CD14-positive monocyte (primary cell): ENCODE results near the gene FNIP2. TPM values are rescaled to one million over a fixed set of nuclear protein-coding genes. Genes with fewer than 3 reads are reported as not detected.
A peak's percentile ranks its signal among the peaks of the same experiment; 100 is the strongest.

Source experiments
- DNase-seq, 3 donors: peaks; one replicate each; pipeline ENCODE4 v3.0.0-alpha.2; 2011 to 2022
- H2AFZ ChIP-seq: 2 replicates; pipeline ENCODE4 v1.6.0; 2012; ENCODE audit warnings: mild to moderate bottlenecking, low read depth, low read length, inconsistent platforms; ENCODE audit not compliant: insufficient read depth, poor library complexity, severe bottlenecking
- H3K27ac ChIP-seq, 2 donors: 1 replicate in 1 of 2; 2 replicates in 1 of 2; pipeline ENCODE4 v1.5.1; 2012 to 2013; ENCODE audit warnings: low read length in 2 of 2, control low read depth in 1 of 2, inconsistent platforms in 1 of 2, low read depth in 1 of 2, mild to moderate bottlenecking in 1 of 2
- H3K27me3 ChIP-seq, 2 donors: one replicate each; pipeline versions ENCODE4 v1.6.0 to v1.6.1; 2011 to 2013; ENCODE audit warnings: low read length in 2 of 2; ENCODE audit not compliant: control insufficient read depth in 2 of 2, insufficient read depth in 2 of 2
- H3K36me3 ChIP-seq, 2 donors: replicated peaks in 1 of 2; 1 replicate in 1 of 2; 2 replicates in 1 of 2; pipeline versions ENCODE4 v1.5.1 to v1.6.1; 2012 to 2013; ENCODE audit warnings: low read length in 2 of 2, control low read depth in 1 of 2, inconsistent platforms in 1 of 2, mild to moderate bottlenecking in 1 of 2; ENCODE audit not compliant: insufficient read depth in 2 of 2, control insufficient read depth in 1 of 2
- H3K4me1 ChIP-seq, 2 donors: 1 replicate in 1 of 2; 2 replicates in 1 of 2; pipeline versions ENCODE4 v1.5.1 to v1.6.1; 2012 to 2013; ENCODE audit warnings: low read length in 2 of 2, control low read depth in 1 of 2, inconsistent platforms in 1 of 2, mild to moderate bottlenecking in 1 of 2, moderate library complexity in 1 of 2; ENCODE audit not compliant: insufficient read depth in 2 of 2, control insufficient read depth in 1 of 2
- H3K4me2 ChIP-seq: replicated peaks from 2 replicates; pipeline ENCODE3; 2012; ENCODE audit warnings: low read length, moderate library complexity, mild to moderate bottlenecking; ENCODE audit not compliant: poor library complexity, severe bottlenecking; ENCODE audit errors: extremely low read depth
- H3K4me3 ChIP-seq, 3 experiments: fragments of 200-600 bp in 1 of 3; sonication (generic) in 1 of 3; replicated peaks in 1 of 3; 1 replicate in 2 of 3; 2 replicates in 1 of 3; pipeline ENCODE4 v1.5.1; 2011 to 2013; ENCODE audit warnings: low read length in 3 of 3, mild to moderate bottlenecking in 3 of 3, control low read depth in 2 of 3, low read depth in 2 of 3, inconsistent platforms in 1 of 3, moderate library complexity in 1 of 3
- H3K79me2 ChIP-seq: 2 replicates; pipeline ENCODE4 v1.6.0; 2012; ENCODE audit warnings: mild to moderate bottlenecking, control low read depth, inconsistent platforms, low read length, moderate library complexity; ENCODE audit not compliant: insufficient read depth
- H3K9ac ChIP-seq: 2 replicates; pipeline ENCODE4 v1.6.0; 2017; ENCODE audit warnings: low read length, mild to moderate bottlenecking; ENCODE audit not compliant: insufficient read depth, poor library complexity, severe bottlenecking
- H3K9me3 ChIP-seq, 2 donors: replicated peaks in 1 of 2; 1 replicate in 1 of 2; 2 replicates in 1 of 2; pipeline versions ENCODE4 v1.5.1 to v1.6.1; 2012 to 2013; ENCODE audit warnings: low read length in 2 of 2, control low read depth in 1 of 2; ENCODE audit not compliant: control insufficient read depth in 1 of 2, insufficient read depth in 1 of 2
- H4K20me1 ChIP-seq: 2 replicates; pipeline ENCODE4 v1.6.0; 2012; ENCODE audit warnings: mild to moderate bottlenecking, low read length, control low read depth, moderate library complexity; ENCODE audit not compliant: insufficient read depth
- H3K27ac Mint-ChIP-seq, 7 donors: one replicate each; pipeline ENCODE4 v1.8.0; 2020; ENCODE audit warnings: mild to moderate bottlenecking in 7 of 7, mixed read lengths in 7 of 7, moderate library complexity in 6 of 7, inconsistent platforms in 2 of 7
- H3K27me3 Mint-ChIP-seq, 3 donors: one replicate each; pipeline ENCODE4 v1.8.0; 2021 to 2022; ENCODE audit warnings: low read depth in 3 of 3, mild to moderate bottlenecking in 3 of 3, mixed read lengths in 3 of 3, moderate library complexity in 3 of 3, inconsistent platforms in 1 of 3
- H3K36me3 Mint-ChIP-seq, 2 donors: one replicate each; pipeline ENCODE4 v1.8.0; 2020; ENCODE audit warnings: mixed read lengths in 2 of 2, inconsistent platforms in 1 of 2, mild to moderate bottlenecking in 1 of 2
- H3K4me1 Mint-ChIP-seq: one replicate; pipeline ENCODE4 v1.8.0; 2020; ENCODE audit warnings: mild to moderate bottlenecking, mixed read lengths
- H3K4me3 Mint-ChIP-seq, 2 donors: one replicate each; pipeline ENCODE4 v1.8.0; 2020; ENCODE audit warnings: mild to moderate bottlenecking in 2 of 2, mixed read lengths in 2 of 2, moderate library complexity in 1 of 2
- H3K9me3 Mint-ChIP-seq, 7 donors: one replicate each; pipeline ENCODE4 v1.8.0; 2020 to 2022; ENCODE audit warnings: mixed read lengths in 7 of 7, mild to moderate bottlenecking in 6 of 7, moderate library complexity in 6 of 7, inconsistent platforms in 2 of 7
- CTCF ChIP-seq: fragments of 200-600 bp; IDR thresholded peaks from one replicate; pipeline ENCODE4 v1.8.0; 2022; ENCODE audit warnings: antibody characterized with exemption, mild to moderate bottlenecking
- WGBS: methylation state at CpG from one replicate; pipeline ENCODE4 v1.1.5; 2013; ENCODE audit warnings: missing lambda C conversion rate; ENCODE audit not compliant: insufficient coverage; 5-methylcytosine and 5-hydroxymethylcytosine counted together
- intact Hi-C, 2 donors: fragments of 100-400 bp; cut with micrococcal nuclease; formaldehyde crosslinking; loops; one replicate each; pipeline versions ENCODE4 v1.15.0 to v1.15.1; 2023
- polyA plus RNA-seq, 3 donors: library from polyadenylated mRNA; depleted of rRNA in 1 of 3; unstranded in 2 of 3; stranded (reverse) in 1 of 3; fragments of 300-500 nt in 2 of 3; fragments of >200 nt in 1 of 3; fragmentation: Illumina TruSeq in 2 of 3; gene quantifications; 1 replicate in 2 of 3; 2 replicates in 1 of 3; pipeline ENCODE4 v1.2.3, GENCODE V29; 2012 to 2021

Gene FNIP2
- polyA plus RNA-seq, 3 donors: 3.5 to 7.7 (median 5.7) TPM

DNA sequence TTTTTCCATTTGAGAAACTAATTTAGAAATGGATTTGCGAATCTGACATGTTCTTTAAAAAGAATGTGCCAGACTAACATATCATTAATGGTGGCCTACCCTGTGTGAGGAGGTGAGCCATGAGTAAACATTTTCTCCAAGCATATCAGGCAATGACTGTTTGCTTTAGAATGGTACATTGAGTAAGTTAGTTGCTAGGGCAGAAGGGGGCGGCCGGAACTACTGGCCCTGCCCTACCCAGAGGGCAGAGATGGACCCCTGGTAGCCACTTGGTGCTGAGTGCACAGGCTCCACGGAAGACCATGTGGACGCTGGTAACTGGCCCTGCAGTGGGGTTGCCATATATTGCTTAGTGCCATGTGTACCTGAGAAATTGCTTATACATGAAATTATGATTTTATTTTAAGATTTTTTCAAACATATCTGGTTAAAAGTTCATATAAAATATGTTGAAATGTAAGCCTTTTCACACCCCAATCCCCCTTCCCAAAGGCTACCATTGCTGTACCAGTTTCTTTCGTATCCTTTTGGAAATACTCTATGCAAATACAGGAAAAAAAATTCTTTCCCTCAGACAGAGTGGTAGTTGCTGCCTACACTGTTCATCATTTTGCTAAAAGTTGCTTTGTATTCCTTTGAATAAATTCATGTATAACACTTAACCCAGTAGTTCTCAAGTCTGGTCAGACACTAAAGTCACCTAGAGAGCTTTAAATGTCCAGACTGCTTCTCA, 8.8 kb downstream of the FNIP2 start:
- Histone ChIP-seq H3K4me1 (peaks cover 13 to 27% of the 10 kb centered on the region in 2 donors), H3K27ac (peak overlapping the region; percentile 28 to 69), H4K20me1 (peaks cover 52% of the 10 kb centered on the region), H3K4me3 (peak overlapping the region in 1 of 3 experiments; percentile 55), H3K79me2 (peaks cover 98% of the 10 kb centered on the region), H3K27me3 (no peaks in the 10 kb centered on the region), H3K36me3 (no peaks in the 10 kb centered on the region), H3K9ac (no peak overlapping the region), H3K4me2 (peak overlapping the region; percentile 64), H2AFZ (no peak overlapping the region), H3K9me3 (no peaks in the 10 kb centered on the region)
- peaks cover 0 to 2% of the 10 kb centered on the region in 2 donors for H3K36me3 Mint-ChIP-seq
- intact Hi-C loops: loop anchor here in 1 of 2 donors (10.0 kb wide), 1 partner anchor 57 kb away; no protein-coding TSS in a partner anchor
- DNase-seq: no peak
- 97% methylated on average over 4 of the region's 6 CpGs for WGBS
- H3K27me3 Mint-ChIP-seq: peaks cover 0 to 1% (median 0%) of the 10 kb centered on the region in 3 donors
- peak overlapping the region in 5 of 7 donors; percentile 18 to 76 (median 70) for H3K27ac Mint-ChIP-seq
- no peaks in the 10 kb centered on the region for H3K9me3 Mint-ChIP-seq
- no peak for TF ChIP-seq CTCF
- peak overlapping the region in 1 of 2 donors; percentile 11 for H3K4me3 Mint-ChIP-seq
- H3K4me1 Mint-ChIP-seq: peaks cover 38% of the 10 kb centered on the region

DNA sequence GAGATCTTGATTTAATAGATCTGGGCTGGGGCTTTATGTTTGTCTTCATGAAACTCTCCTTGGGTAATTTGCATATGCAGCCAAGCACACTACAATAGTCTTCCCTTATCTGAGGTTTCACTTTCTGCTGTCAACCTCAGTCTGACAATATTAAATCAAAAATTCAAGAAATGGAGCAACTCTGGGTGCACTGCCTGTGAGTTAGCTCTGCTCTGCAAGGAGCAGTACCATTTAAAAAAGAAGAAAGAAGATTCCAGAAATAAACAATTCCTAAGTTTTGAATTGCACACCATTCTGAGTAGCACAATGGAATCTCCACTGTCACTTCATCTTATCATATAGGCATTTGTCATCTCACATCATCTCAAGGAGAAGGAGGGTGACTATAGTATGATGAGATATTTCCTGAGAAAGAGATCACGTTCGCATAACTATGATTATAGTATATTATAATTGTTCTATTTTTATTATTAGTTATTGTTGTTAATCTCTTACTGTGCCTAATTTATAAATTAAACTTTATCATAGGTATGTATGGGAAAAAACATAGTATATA, 9.4 kb downstream of the FNIP2 start:
- H3K36me3 Mint-ChIP-seq: no peaks in the 10 kb centered on the region
- H3K79me2 ChIP-seq: peaks cover 98% of the 10 kb centered on the region
- H3K4me3 ChIP-seq: peak overlapping the region in 1 of 3 experiments; percentile 55
- H3K9me3 ChIP-seq: no peaks in the 10 kb centered on the region
- H3K9ac ChIP-seq: no peak overlapping the region
- peaks cover 57% of the 10 kb centered on the region for H4K20me1 ChIP-seq
- intact Hi-C loops: loop anchor here in 1 of 2 donors (10.0 kb wide), 1 partner anchor 57 kb away; no protein-coding TSS in a partner anchor
- H3K4me1 Mint-ChIP-seq: peaks cover 38% of the 10 kb centered on the region
- no peak for TF ChIP-seq CTCF
- H2AFZ ChIP-seq: no peak overlapping the region
- H3K4me2 ChIP-seq: peak overlapping the region; percentile 64
- peaks cover 17 to 31% of the 10 kb centered on the region in 2 donors for H3K4me1 ChIP-seq
- no peaks in the 10 kb centered on the region for H3K27me3 ChIP-seq
- peak overlapping the region in 1 of 2 donors; percentile 69 for H3K27ac ChIP-seq
- H3K9me3 Mint-ChIP-seq: no peaks in the 10 kb centered on the region
- peak in 1 of 3 donors; percentile 27 for DNase-seq
- no CpG with 5 or more reads among the region's 2 CpGs for WGBS
- H3K27ac Mint-ChIP-seq: peak overlapping the region in 6 of 7 donors; percentile 0 to 77 (median 72)
- H3K27me3 Mint-ChIP-seq: peaks cover 0 to 1% (median 0%) of the 10 kb centered on the region in 3 donors
- no peaks in the 10 kb centered on the region for H3K36me3 ChIP-seq
- H3K4me3 Mint-ChIP-seq: peak overlapping the region in 1 of 2 donors; percentile 78
